K562 (cell line): ENCODE data around the gene NDOR1. TPM values are rescaled to one million over a fixed set of nuclear protein-coding genes. Genes with fewer than 3 reads are reported as not detected.

ENCODE experiments used
- AFF4 ChIP-seq: sonication (generic); formaldehyde crosslinking; IDR thresholded peaks from 2 replicates; pipeline ENCODE4 v1.8.0; 2023; ENCODE audit warnings: mild to moderate bottlenecking, missing genetic modification reagents
- CBFB ChIP-seq: sonication (generic); formaldehyde crosslinking; IDR thresholded peaks from 2 replicates; pipeline ENCODE4 v1.4.0; 2020; ENCODE audit warnings: mild to moderate bottlenecking, missing genetic modification reagents
- ILK ChIP-seq: fragments of 450-650 bp; IDR thresholded peaks from 2 replicates; pipeline ENCODE4 v1.6.1; 2016; ENCODE audit warnings: missing genetic modification characterization, low read depth, mild to moderate bottlenecking, missing compliant biosample characterization, moderate library complexity, borderline replicate concordance
- KLF13 ChIP-seq: fragments of 450-650 bp; IDR thresholded peaks from 2 replicates; pipeline ENCODE4 v1.6.1; 2016; ENCODE audit warnings: missing genetic modification characterization, low read depth, mild to moderate bottlenecking, missing compliant biosample characterization, moderate library complexity, borderline replicate concordance
- MCM3 ChIP-seq: fragments of 450-650 bp; IDR thresholded peaks from 2 replicates; pipeline ENCODE4 v1.6.1; 2016
- NELFE ChIP-seq: IDR thresholded peaks from 2 replicates; pipeline ENCODE4 v1.6.1; 2011; ENCODE audit warnings: mild to moderate bottlenecking; ENCODE audit not compliant: insufficient read depth, insufficient read length
- NKRF ChIP-seq: fragments of 450-650 bp; IDR thresholded peaks from 2 replicates; pipeline ENCODE4 v1.6.1; 2016; ENCODE audit warnings: borderline replicate concordance
- PHB2 ChIP-seq: fragments of 450-650 bp; IDR thresholded peaks from 2 replicates; pipeline ENCODE4 v1.6.1; 2017; ENCODE audit warnings: low read depth
- SIN3A ChIP-seq, 2 experiments: fragments of 150-350 bp in 1 of 2; IDR thresholded peaks; 2 replicates each; pipeline ENCODE4 v1.6.1; 2011 to 2016; ENCODE audit warnings: borderline replicate concordance in 2 of 2, low read depth in 2 of 2, low read length in 2 of 2, mild to moderate bottlenecking in 2 of 2, moderate library complexity in 2 of 2; ENCODE audit not compliant: control insufficient read depth in 1 of 2
- SOX6 ChIP-seq: fragments of 450-650 bp; IDR thresholded peaks from 2 replicates; pipeline ENCODE4 v1.6.1; 2014; ENCODE audit warnings: mild to moderate bottlenecking
- STAT5A ChIP-seq: IDR thresholded peaks from 2 replicates; pipeline ENCODE4 v1.6.1; 2012; ENCODE audit warnings: low read length, inconsistent platforms, borderline replicate concordance
- ZNF282 ChIP-seq: sonication (generic); formaldehyde crosslinking; IDR thresholded peaks from 2 replicates; pipeline ENCODE4 v1.8.1; 2023; ENCODE audit warnings: missing genetic modification reagents
- ZNF316 ChIP-seq: fragments of 450-650 bp; IDR thresholded peaks from 2 replicates; pipeline ENCODE4 v1.6.1; 2016
- polyA plus RNA-seq, 8 experiments: library from polyadenylated mRNA; depleted of rRNA in 4 of 8; stranded (reverse) in 5 of 8; unstranded in 3 of 8; fragments of >200 nt; fragmentation: Nextera tagmentation in 2 of 8; fragmentation: Illumina TruSeq in 1 of 8; extraction: Ambion mirVana in 2 of 8; extraction: Trizol in 1 of 8; gene quantifications; 2 replicates each; pipeline versions ENCODE4 v1.2.1 to v1.2.3, GENCODE V29; 2011 to 2014; ENCODE audit warnings: inconsistent platforms in 1 of 8, missing spikeins in 1 of 8
- total RNA-seq, 7 experiments: library from RNA; depleted of rRNA in 6 of 7; stranded (reverse); fragments of >200 nt in 6 of 7; fragmentation: Illumina TruSeq in 2 of 7; extraction: Trizol in 2 of 7; gene quantifications; 2 replicates each; pipeline versions ENCODE4 v1.2.1 to v1.2.3, GENCODE V29; 2011 to 2021; ENCODE audit warnings: low replicate concordance in 1 of 7
- TF ChIP-seq, protein P1 (sequence below): fragments of 250-450 bp; sonication (Bioruptor Pico); IDR thresholded peaks from 2 replicates; pipeline ENCODE4 v1.8.0; 2022; ENCODE audit warnings: inconsistent platforms, mild to moderate bottlenecking, moderate library complexity, borderline replicate concordance
- TF ChIP-seq, protein P2 (sequence below): fragments of 450-650 bp; IDR thresholded peaks from 2 replicates; pipeline ENCODE4 v1.6.1; 2014; ENCODE audit warnings: low read depth, mild to moderate bottlenecking, moderate library complexity, borderline replicate concordance
- TF ChIP-seq, protein P3 (sequence below): fragments of 200-800 bp; sonication (Bioruptor generic); IDR thresholded peaks from 2 replicates; pipeline ENCODE4 v1.6.1; 2017; ENCODE audit warnings: missing genetic modification characterization, missing compliant biosample characterization

NDOR1 gene
- total and polyA plus RNA-seq, 9 of the 15 experiments (the other 6 are each of a cell fraction or from before 2014, with no cell fraction given): 0.06 to 36.9 (median 6.9) TPM

DNA sequence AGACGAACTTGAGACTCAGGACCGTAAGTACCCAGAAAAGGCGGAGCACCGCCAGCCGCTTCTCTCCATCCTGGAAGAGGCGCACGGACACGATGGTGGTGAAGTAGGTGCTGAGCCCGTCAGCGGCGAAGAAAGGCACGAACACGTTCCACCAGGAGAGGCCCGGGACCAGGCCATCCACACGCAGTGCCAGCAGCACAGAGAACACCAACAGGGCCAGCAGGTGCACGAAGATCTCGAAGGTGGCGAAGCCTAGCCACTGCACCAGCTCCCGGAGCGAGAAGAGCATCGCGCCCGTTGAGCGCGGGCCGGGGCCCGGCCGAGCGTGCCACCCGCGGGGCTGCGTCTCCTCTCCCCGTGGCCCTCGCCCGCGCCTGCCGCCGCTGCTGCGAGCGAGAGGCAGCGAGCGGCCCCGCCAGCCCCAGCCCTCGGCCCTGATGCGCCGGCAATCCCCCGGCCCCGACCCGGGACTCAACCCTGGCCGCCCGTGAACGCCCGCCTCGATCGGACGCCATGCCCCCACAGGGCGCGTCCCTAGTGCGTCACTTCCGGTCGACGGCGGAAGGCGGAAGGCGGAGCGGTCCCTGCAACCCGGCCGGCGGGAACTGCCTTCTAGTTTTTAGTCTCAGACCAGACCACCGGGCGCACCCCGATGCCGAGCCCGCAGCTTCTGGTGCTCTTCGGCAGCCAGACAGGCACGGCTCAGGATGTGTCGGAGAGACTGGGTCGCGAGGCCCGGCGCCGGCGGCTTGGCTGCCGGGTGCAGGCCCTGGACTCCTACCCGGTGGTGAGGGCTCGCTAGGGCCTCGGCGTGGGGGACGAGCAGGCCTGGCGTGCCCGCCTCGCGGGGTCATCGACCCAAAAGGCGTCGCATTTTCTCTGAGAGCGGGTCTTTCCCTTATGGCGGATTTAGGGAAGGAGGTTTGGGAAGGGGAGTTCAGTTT, at the start of gene NDOR1, which contains the start of gene TMEM203 (continued):
- TF ChIP-seq, protein P1, sequence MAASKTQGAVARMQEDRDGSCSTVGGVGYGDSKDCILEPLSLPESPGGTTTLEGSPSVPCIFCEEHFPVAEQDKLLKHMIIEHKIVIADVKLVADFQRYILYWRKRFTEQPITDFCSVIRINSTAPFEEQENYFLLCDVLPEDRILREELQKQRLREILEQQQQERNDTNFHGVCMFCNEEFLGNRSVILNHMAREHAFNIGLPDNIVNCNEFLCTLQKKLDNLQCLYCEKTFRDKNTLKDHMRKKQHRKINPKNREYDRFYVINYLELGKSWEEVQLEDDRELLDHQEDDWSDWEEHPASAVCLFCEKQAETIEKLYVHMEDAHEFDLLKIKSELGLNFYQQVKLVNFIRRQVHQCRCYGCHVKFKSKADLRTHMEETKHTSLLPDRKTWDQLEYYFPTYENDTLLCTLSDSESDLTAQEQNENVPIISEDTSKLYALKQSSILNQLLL (CRISPR knock-in tag): no peak
- TF ChIP-seq, protein P2, sequence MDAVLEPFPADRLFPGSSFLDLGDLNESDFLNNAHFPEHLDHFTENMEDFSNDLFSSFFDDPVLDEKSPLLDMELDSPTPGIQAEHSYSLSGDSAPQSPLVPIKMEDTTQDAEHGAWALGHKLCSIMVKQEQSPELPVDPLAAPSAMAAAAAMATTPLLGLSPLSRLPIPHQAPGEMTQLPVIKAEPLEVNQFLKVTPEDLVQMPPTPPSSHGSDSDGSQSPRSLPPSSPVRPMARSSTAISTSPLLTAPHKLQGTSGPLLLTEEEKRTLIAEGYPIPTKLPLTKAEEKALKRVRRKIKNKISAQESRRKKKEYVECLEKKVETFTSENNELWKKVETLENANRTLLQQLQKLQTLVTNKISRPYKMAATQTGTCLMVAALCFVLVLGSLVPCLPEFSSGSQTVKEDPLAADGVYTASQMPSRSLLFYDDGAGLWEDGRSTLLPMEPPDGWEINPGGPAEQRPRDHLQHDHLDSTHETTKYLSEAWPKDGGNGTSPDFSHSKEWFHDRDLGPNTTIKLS: peak; percentile 59; the same call in 1 of the 2 replicates
- TF ChIP-seq AFF4: no peak; the same call in 1 of the 2 replicates
- TF ChIP-seq NELFE: no peak
- no peak for TF ChIP-seq ILK (tag)
- peak; percentile 52; the same call in 1 of the 2 replicates for TF ChIP-seq SOX6
- TF ChIP-seq NKRF: peak; percentile 89
- 0 out of 2 replicates have a peak, but pooled peaks have one; percentile 26 for TF ChIP-seq KLF13 (tag)
- TF ChIP-seq MCM3: no peak
- peak; percentile 60; the same call in 1 of the 2 replicates for TF ChIP-seq CBFB (CRISPR knock-in tag)
- TF ChIP-seq, protein P3, sequence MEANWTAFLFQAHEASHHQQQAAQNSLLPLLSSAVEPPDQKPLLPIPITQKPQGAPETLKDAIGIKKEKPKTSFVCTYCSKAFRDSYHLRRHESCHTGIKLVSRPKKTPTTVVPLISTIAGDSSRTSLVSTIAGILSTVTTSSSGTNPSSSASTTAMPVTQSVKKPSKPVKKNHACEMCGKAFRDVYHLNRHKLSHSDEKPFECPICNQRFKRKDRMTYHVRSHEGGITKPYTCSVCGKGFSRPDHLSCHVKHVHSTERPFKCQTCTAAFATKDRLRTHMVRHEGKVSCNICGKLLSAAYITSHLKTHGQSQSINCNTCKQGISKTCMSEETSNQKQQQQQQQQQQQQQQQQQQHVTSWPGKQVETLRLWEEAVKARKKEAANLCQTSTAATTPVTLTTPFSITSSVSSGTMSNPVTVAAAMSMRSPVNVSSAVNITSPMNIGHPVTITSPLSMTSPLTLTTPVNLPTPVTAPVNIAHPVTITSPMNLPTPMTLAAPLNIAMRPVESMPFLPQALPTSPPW: peak; percentile 54; the same call in 1 of the 2 replicates
- TF ChIP-seq PHB2: no peak
- no peak for TF ChIP-seq ZNF282 (CRISPR knock-in tag)
- no peak for TF ChIP-seq STAT5A
- TF ChIP-seq ZNF316: no peak
- peak; percentile 94 to 95 for TF ChIP-seq SIN3A (IDR thresholded peaks at IDR 0.05; ENCODE audit: borderline replicate concordance in 2 of 2, control insufficient read depth in 1 of 2, low read depth in 2 of 2, low read length in 2 of 2)
